SJCRH30 (cell line): ENCODE measurements around the gene DNALI1. TPM values are rescaled to one million over a fixed set of nuclear protein-coding genes. Genes with fewer than 3 reads are reported as not detected.
"Not testable (repeated sequence)": the region's sequence is repeated elsewhere in the genome, so short reads cannot be mapped to it uniquely, and the experiment has no call there.

Experiments
- DNase-seq, 2 experiments: peaks; one replicate each; pipeline ENCODE4 v3.0.0-alpha.2; 2015 to 2020
- H3K27ac ChIP-seq: fragments of 250-450 bp; sonication (Bioruptor Pico); 2 replicates; pipeline ENCODE4 v1.5.1; 2020; ENCODE audit warnings: mild to moderate bottlenecking, moderate library complexity
- H3K27me3 ChIP-seq: fragments of 250-450 bp; sonication (Bioruptor Pico); 2 replicates; pipeline ENCODE4 v1.5.1; 2020; ENCODE audit warnings: mild to moderate bottlenecking, moderate library complexity
- H3K36me3 ChIP-seq: fragments of 250-450 bp; sonication (Bioruptor Pico); 2 replicates; pipeline ENCODE4 v1.5.1; 2020; ENCODE audit warnings: mild to moderate bottlenecking, moderate library complexity
- H3K4me1 ChIP-seq: fragments of 250-450 bp; sonication (Bioruptor Pico); 2 replicates; pipeline ENCODE4 v1.5.1; 2020; ENCODE audit warnings: mild to moderate bottlenecking, moderate library complexity
- H3K4me3 ChIP-seq: fragments of 250-450 bp; sonication (Bioruptor Pico); 2 replicates; pipeline ENCODE4 v1.5.1; 2020; ENCODE audit warnings: mild to moderate bottlenecking, moderate library complexity
- H3K9me3 ChIP-seq: fragments of 250-450 bp; sonication (Bioruptor Pico); replicated peaks from 2 replicates; pipeline ENCODE4 v1.5.1; 2020; ENCODE audit warnings: mild to moderate bottlenecking, moderate library complexity
- total RNA-seq: library from RNA; depleted of rRNA; stranded (reverse); fragments of >200 nt; shearing (Covaris generic); gene quantifications from 2 replicates; pipeline ENCODE4 v1.2.3, GENCODE V29; 2014

The DNALI1 gene
- total RNA-seq, 1 experiment from 2014 or later, result 10.0 TPM

- DNase-seq, H3K4me3 ChIP-seq, H3K4me1 ChIP-seq, H3K27ac ChIP-seq, H3K9me3 ChIP-seq, H3K27me3 ChIP-seq: not testable (repeated sequence)
- H3K36me3 ChIP-seq, result peaks cover 55% of the 10 kb centered on the region
Observed at GRCh38 chr1:37539154-37539553, 17.6 kb upstream of the DNALI1 start.

GRCh38 chr1:37540036-37540785 lies 16.5 kb upstream of the DNALI1 start:
- Histone ChIP-seq H3K27ac (no peak overlapping the region), H3K36me3 (peaks cover 58% of the 10 kb centered on the region), H3K4me3 (no peak overlapping the region), H3K9me3 (no peaks in the 10 kb centered on the region), H3K4me1 (no peaks in the 10 kb centered on the region), H3K27me3 (no peaks in the 10 kb centered on the region)
- no peak for DNase-seq

- H3K4me3 ChIP-seq, result no peak overlapping the region
- peaks cover 43% of the 10 kb centered on the region for H3K36me3 ChIP-seq
Observed at GRCh38 chr1:37544530-37544929, 12.2 kb upstream of the DNALI1 start.

GRCh38 chr1:37545019-37545418 lies 11.7 kb upstream of the DNALI1 start:
- no peak overlapping the region for H3K27ac ChIP-seq
- H3K4me3 ChIP-seq, result no peak overlapping the region
- H3K9me3 ChIP-seq, result no peaks in the 10 kb centered on the region
- H3K27me3 ChIP-seq, result no peaks in the 10 kb centered on the region
- DNase-seq, result no peak
- no peaks in the 10 kb centered on the region for H3K4me1 ChIP-seq
- H3K36me3 ChIP-seq, result peaks cover 44% of the 10 kb centered on the region

More at GRCh38 chr1:37544530-37544929, 12.2 kb upstream of the DNALI1 start:
- Histone ChIP-seq H3K27me3 (no peaks in the 10 kb centered on the region), H3K4me1 (no peaks in the 10 kb centered on the region), H3K27ac (no peak overlapping the region), H3K9me3 (no peaks in the 10 kb centered on the region)
- no peak for DNase-seq

- DNase-seq, result no peak
- Histone ChIP-seq H3K27me3 (no peaks in the 10 kb centered on the region), H3K4me1 (peaks cover 6% of the 10 kb centered on the region), H3K36me3 (peaks cover 27% of the 10 kb centered on the region), H3K9me3 (no peaks in the 10 kb centered on the region; the same call in 1 of the 2 replicates), H3K27ac (no peak overlapping the region), H3K4me3 (no peak overlapping the region)
Observed at GRCh38 chr1:37549341-37549740, 7.4 kb upstream of the DNALI1 start.

GRCh38 chr1:37553598-37553926 lies 3.2 kb upstream of the DNALI1 start:
- H3K4me1 ChIP-seq, result peaks cover 6% of the 10 kb centered on the region
- no peak for DNase-seq
- no peaks in the 10 kb centered on the region for H3K27me3 ChIP-seq
- no peaks in the 10 kb centered on the region; the same call in 1 of the 2 replicates for H3K9me3 ChIP-seq
- H3K27ac ChIP-seq, result peak overlapping the region; percentile 50
- H3K4me3 ChIP-seq, result peak overlapping the region; percentile 97
- peaks cover 11% of the 10 kb centered on the region for H3K36me3 ChIP-seq

- Histone ChIP-seq H3K36me3 (peaks cover 11% of the 10 kb centered on the region), H3K27me3 (no peaks in the 10 kb centered on the region), H3K27ac (peak within 1 kb of the TSS; percentile 50), H3K4me1 (peaks cover 6% of the 10 kb centered on the region), H3K9me3 (no peaks in the 10 kb centered on the region; the same call in 1 of the 2 replicates), H3K4me3 (peak within 1 kb of the TSS; percentile 97)
- DNase-seq, result peak; percentile 93 to 96
Observed at GRCh38 chr1:37553927-37554808, 2.6 kb upstream of the DNALI1 start, which contains the start of gene SNIP1. Gene SNIP1, minus strand, starts transcription at chr1:37554293. Its CDS starts 64 bp downstream, at chr1:37554229.

- Histone ChIP-seq H3K36me3 (peaks cover under 1% of the 10 kb centered on the region; the same call in 1 of the 2 replicates), H3K4me1 (peaks cover 6% of the 10 kb centered on the region), H3K4me3 (peak overlapping the region; percentile 57; the same call in 1 of the 2 replicates), H3K27me3 (no peaks in the 10 kb centered on the region), H3K27ac (no peak overlapping the region), H3K9me3 (no peaks in the 10 kb centered on the region; the same call in 1 of the 2 replicates)
- DNase-seq, result no peak
Observed at GRCh38 chr1:37557402-37557801, 662 bp downstream of the DNALI1 start.

GRCh38 chr1:37558411-37558810 lies 1.7 kb downstream of the DNALI1 start:
- Histone ChIP-seq H3K4me1 (no peaks in the 10 kb centered on the region; the same call in 1 of the 2 replicates), H3K36me3 (peaks cover 9% of the 10 kb centered on the region), H3K9me3 (no peaks in the 10 kb centered on the region; the same call in 1 of the 2 replicates), H3K4me3 (no peak overlapping the region), H3K27me3 (no peaks in the 10 kb centered on the region), H3K27ac (no peak overlapping the region)
- no peak for DNase-seq

GRCh38 chr1:37559080-37559479 lies 2.3 kb downstream of the DNALI1 start:
- H3K27ac ChIP-seq, result no peak overlapping the region
- H3K27me3 ChIP-seq, result no peaks in the 10 kb centered on the region
- no peaks in the 10 kb centered on the region; the same call in 1 of the 2 replicates for H3K9me3 ChIP-seq
- no peak overlapping the region for H3K4me3 ChIP-seq
- H3K4me1 ChIP-seq, result no peaks in the 10 kb centered on the region
- DNase-seq, result no peak
- H3K36me3 ChIP-seq, result peaks cover 14% of the 10 kb centered on the region

GRCh38 chr1:37559957-37560379 lies 3.2 kb downstream of the DNALI1 start:
- not testable (repeated sequence) for H3K4me3 ChIP-seq, H3K27me3 ChIP-seq, H3K9me3 ChIP-seq, H3K27ac ChIP-seq, H3K4me1 ChIP-seq, DNase-seq
- H3K36me3 ChIP-seq, result peaks cover 18% of the 10 kb centered on the region

GRCh38 chr1:37560401-37561132 lies 3.8 kb downstream of the DNALI1 start:
- H3K4me1 ChIP-seq, result no peaks in the 10 kb centered on the region
- H3K36me3 ChIP-seq, result peaks cover 24% of the 10 kb centered on the region
- no peaks in the 10 kb centered on the region for H3K27me3 ChIP-seq
- H3K27ac ChIP-seq, result no peak overlapping the region
- DNase-seq, result peak in 1 of 2 experiments; percentile 24
- H3K4me3 ChIP-seq, result no peak overlapping the region
- H3K9me3 ChIP-seq, result no peaks in the 10 kb centered on the region

- DNase-seq, result peak; percentile 23 to 35
- peaks cover 32% of the 10 kb centered on the region for H3K36me3 ChIP-seq
- H3K9me3 ChIP-seq, result no peaks in the 10 kb centered on the region
- H3K4me1 ChIP-seq, result no peaks in the 10 kb centered on the region
- no peak overlapping the region for H3K4me3 ChIP-seq
- no peak overlapping the region for H3K27ac ChIP-seq
- H3K27me3 ChIP-seq, result no peaks in the 10 kb centered on the region
Observed at GRCh38 chr1:37561133-37562132, 4.7 kb downstream of the DNALI1 start.
